DMS153 (cell line): ENCODE data around the gene FPGS.
"Not testable (repeated sequence)": the region's sequence is repeated elsewhere in the genome, so short reads cannot be mapped to it uniquely, and the experiment has no call there.

Experiments
- DNase-seq: peaks from one replicate; lab custom pipeline; 2025; lab: John Stamatoyannopoulos, UW

The FPGS gene

DNA sequence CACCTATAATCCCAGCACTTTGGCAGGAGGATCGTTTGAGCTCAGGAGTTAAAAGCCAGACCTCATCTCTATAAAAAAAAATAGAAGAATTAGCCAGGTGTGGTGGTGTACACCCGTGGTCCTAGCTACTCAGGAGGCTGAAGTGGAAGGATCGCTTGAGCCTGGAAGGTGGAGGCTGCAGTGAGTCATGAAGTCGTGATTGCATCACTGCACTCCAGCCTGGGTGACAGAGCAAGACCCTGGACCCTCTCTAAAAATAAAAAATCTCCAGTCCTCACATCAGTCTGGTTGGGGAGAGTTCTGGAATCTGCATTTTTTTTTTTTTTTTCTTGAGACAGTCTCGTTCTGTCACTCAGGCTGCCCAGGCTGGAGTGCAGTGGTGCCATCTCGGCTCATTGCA, 9.3 kb downstream of the FPGS start:
- DNase-seq = no peak

DNA sequence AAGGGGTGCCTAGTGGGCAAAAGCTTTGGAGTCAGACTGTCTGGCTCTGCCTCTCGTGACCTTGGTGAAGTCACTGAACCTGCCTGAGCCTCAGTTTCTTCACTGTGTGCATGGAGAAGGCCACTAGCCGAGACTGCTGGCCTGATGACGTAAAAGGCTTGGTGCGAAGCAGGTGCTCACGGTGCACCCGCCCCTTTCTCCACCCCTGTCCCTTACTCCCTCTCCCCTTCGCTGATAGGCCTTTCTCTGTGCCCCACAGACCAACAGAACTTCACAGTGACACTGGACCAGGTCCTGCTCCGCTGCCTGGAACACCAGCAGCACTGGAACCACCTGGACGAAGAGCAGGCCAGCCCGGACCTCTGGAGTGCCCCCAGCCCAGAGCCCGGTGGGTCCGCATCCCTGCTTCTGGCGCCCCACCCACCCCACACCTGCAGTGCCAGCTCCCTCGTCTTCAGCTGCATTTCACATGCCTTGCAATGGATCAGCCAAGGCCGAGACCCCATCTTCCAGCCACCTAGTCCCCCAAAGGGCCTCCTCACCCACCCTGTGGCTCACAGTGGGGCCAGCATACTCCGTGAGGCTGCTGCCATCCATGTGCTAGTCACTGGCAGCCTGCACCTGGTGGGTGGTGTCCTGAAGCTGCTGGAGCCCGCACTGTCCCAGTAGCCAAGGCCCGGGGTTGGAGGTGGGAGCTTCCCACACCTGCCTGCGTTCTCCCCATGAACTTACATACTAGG, 10.4 kb downstream of the FPGS start:
- DNase-seq = no peak

DNA sequence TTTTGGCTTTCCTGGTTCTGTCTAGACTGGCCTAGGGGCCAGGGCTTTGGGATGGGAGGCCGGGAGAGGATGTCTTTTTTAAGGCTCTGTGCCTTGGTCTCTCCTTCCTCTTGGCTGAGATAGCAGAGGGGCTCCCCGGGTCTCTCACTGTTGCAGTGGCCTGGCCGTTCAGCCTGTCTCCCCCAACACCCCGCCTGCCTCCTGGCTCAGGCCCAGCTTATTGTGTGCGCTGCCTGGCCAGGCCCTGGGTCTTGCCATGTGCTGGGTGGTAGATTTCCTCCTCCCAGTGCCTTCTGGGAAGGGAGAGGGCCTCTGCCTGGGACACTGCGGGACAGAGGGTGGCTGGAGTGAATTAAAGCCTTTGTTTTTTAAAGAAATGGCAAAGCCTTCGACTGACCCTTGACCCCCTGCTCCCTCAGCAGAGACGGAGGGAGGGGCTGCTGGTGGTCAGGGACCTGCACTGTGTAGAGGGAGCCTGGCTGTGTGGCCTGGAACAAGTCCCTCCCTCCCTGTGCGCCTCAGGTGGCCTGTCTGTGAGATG, 11.1 kb downstream of the FPGS start:
- DNase-seq = no peak

DNA sequence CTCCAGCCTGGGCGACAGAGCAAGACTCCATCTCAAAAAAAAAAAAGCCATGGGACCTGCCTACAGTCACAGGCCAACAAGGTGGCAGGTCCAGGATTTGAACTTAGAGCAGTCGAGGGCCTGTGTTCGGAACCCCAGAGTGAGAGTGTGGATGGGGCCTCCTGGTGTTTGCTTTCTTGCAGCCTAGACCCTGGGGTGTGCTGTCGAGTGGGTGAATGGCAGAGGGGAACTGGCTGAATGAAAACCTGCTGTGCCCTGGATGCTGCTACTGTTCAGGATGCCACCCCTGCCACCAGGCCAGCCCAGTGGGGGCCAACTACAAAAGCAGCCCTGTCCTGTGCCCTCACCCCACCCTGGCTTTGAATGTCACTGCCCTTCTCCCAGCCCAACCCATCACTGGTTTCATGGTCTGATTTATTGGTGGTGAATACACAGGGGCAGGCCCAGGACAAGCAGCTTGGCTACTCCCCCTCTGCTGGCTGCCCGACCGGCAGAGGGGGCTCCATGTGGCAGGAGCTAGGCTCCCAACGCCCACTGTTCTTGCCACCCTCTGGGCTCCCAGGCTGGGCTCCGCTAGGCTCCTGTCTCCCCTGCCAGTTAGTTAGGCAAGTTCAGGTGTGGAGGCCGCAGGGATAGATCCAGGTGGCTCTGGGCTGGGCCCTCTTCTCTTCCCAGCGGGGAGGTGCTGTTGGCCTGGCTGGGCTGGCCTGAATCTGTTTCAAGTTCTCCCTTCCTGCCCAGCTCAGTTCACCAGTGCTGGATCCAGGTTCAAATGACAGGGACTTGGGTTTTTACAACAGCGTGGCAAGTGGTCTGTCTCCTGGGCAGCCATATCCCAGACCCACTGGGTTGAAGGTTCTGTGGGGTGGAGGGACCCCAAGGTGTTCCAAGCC, 12.2 kb downstream of the FPGS start:
- no peak for DNase-seq

DNA sequence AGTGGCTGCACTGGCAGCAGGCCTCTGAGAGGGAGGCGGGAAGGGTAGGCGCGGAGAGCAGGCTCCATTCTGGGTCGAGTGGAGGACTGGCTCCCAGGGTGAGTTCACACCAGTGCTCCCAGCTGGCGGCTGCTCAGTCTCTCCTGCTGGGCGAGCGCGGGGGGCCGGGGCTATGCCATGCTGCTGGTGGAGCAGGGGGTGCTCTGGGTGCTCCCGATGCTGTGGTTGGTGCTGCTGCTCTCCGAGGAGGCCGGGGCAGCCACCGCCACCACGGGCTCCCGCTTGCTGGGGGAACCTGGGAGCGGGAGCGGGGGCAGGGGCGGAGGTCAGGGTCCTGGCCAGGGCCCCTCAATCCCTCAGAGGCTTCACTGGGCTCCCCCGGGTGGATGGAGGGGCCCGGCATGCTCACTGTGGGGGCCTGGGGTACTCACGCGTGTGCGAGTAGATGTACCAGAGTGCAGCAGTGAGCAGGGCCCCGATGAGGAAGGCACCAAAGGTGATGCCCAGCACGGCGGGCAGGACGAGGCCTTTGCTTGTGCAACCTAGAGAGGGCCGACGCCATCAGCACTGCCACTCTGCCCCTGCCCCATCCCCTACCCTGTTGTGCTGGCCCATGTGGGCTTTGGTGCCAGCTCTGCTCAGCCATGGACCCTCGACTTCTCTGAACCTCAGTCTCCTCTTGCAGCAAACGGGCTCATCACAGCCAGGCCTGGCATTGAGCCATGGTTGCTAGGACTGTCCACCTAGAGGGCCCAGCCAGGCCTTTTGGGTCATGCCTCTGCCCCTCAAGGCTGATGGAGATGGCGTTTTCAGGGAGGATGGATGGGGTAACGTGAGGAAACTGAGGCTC, 13.1 kb downstream of the FPGS start:
- no peak for DNase-seq

DNA sequence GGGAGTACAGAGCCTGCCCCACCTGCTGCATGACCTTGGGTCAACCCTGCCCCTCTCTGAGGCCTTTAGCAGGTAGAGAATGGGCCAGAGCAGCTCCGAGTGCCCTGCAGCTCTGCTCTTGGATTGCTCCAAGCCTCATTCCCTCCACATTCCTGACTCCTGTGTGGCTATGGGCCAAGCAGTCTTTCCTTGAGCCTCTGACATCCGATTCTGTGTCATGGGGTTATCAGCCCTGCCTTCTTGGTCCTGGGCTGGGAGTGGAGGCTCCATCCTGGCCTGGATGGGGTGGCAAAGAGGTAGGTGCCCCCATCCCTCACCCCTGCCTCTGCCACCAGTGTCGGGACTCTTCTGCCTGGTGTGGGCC, 13.7 kb downstream of the FPGS start:
- no peak for DNase-seq

DNA sequence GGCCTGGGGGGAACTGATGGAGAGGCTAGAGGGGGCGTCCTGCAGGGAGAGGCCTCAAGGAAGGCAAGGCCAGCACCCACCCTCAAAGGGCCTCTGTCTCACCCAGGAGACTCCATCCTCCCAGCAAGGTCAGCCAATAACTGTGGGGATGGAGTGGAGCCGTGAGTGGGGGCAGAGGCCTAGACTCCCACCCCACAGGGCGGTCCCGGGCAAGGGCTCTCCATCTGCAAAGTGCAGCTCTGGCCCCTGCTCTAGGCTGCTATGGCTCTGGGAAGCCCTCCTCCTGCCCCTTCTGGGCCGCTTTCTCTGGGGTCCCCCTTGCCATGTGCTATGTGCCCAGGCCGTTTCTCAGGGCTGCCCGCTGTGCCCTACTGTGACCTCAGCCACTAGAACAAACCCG, 14.0 kb downstream of the FPGS start:
- no peak for DNase-seq

DNA sequence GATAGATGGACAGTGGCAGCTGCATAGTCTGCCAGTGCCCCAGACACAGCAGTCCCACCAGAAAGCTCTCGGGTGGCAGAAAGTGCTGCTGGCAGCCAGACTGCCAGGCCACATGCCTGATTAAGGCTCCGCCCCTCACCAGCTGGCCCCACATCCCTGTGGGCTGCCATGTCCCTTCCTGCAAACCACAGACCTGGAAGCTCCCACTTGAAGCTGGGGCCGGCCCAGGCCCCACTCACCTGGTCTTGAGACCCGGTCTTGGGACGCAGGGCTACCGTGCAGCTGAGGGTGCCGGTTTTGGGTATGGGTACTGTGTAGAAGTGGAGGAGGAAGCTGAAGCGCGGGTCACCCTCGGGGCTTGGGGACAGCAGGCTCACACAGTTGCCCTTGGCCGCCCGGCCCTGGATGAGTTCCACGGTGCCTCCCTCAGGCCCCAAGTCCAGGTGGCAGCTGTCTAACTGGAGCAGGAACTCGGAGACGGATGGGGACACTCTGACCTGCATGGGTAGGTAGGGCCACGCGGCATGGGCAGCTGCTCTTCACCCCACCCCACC, 15.3 kb downstream of the FPGS start:
- no peak for DNase-seq

DNA sequence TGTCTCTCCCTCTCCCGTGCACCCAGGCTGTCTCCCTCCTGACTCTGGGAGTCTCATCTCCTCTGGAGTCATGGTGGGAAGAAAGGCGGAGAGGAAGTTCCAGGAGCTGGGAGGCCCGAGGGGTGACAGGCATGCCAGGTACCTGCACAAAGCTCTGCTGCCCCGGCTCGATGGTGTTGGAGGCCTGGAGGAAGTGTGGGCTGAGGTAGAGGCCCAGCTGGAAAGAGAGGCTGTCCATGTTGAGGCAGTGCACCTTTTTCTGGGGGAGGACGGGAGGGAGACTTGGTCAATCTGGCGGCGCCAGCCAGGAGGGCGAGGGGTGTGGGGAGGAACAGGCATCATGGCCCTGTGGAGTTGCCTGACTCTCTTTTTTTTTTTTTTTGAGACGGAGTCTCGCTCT, 15.9 kb downstream of the FPGS start:
- DNase-seq = no peak

DNA sequence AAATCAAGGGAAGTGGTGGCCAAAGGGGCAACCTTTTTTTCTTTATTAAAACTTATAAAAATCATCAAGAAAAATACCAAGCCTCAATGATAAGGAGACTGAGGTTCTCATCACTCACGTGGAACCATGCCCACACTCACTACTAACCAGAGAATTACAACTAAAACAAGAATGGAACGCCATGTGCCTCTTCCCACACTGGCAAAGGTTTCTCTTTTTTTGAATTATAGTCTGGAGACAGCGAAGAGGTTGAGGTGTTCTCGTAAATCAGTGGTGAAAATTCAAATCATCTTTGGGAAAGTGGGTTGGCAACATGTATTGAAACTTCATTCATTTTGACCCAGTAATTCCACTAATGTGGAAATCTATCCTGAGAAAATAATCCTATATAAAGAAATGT, 19.4 kb downstream of the FPGS start:
- DNase-seq = no peak

DNA sequence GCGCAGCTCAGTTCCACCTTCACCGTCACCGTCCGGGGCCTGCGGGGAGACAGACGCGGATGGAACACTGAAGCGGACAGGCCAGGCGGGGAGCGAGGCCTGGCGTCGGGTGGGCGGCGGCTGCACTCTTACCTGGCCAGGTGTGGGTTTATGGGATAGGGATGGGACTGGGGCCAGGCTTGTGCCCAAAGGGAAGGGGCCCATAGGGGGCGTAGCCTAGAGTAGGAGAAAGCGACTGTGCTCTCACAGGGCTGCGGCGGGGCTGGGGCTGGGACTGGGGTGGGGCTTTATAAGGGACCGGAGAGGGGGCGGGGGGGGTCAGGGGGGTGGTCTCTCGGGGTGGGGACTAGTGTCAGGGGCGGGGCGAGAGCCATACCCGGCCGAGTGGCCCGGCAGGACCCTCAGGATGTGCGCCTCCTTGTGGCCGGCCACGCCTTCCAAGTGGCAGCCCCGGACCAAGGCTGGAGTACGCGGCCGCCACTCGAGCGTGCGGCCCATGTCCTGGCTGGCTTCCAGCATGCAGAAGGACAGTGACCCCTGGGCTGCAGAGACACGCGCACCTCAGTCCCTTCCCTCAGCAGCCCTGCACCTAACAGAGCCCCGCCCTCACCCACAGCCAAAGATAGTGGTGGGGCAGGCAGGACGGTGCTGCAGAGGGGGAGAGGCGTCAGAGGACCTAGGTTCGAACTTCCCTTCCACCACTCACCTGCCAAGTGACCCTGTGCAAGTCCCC, 22.8 kb downstream of the FPGS start:
- DNase-seq = no peak

DNA sequence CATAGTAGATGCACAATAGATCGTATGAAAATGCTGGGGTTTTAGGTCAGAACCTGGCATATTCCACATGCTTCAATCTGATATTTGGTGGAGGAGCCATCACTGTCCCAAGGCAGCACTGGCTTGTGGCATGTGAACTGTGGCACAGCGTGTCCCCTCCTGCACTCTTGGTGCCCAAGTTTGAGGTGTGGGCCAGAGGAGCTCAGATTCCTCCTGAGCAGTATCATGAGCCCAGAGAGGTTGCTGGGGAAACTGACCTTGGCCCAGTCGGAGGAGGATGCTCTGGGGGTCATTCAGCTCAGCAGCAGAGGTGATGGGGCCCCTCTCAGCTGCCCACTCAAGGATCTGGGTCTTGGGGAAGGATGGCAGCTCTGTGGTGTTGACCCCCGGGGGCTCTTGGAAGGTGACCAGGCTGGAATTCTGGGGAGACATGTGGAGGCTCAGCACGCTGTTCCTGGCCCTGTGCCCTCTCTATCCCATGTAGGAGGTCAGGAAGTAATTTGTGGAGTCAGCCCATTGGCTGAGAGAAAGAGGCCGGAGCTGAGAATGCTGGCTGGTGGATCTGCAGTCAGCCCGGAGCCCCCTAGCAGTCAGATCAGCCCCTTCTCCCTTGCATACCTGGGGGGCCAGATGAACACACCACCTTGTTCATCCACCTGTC, 23.7 kb downstream of the FPGS start:
- no peak for DNase-seq

DNA sequence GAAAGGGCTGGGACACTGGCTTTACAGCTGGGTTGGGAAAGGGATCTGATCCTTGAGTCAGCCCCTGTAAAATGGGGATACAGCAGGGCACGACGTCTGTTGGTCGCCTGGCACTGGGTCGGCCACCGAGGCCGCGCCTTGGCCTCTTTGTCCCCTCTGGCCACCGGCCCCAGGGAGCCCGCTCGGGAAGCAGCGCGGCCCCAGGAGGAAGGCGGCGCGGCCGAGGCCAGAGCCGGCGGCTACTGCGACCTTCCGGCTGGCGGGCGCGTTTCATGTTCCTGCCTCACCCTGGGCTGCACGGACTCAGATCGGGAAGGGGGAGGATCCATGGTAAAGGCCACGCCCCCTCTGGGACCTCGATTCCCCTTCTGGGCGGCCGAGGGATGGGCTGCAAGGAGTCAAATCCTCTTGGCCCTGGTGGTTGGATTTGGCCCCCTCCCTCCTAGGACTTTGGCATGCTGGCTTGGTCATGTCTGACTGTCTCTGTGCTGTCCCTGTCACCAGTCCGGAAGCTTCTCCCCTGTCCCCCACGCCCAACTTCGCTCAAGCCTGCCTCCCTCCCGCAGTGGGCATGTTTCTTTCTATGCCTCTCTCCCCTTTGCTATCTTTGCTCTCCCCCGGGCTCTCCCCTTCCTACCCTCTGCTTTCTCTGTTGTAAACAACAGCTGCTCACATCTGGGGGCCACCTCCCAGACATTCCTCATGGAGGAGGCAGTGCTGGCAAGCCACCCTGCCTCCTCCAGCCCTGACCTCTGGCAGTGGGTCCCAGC, 25.8 kb downstream of the FPGS start:
- peak; percentile 48 for DNase-seq

DNA sequence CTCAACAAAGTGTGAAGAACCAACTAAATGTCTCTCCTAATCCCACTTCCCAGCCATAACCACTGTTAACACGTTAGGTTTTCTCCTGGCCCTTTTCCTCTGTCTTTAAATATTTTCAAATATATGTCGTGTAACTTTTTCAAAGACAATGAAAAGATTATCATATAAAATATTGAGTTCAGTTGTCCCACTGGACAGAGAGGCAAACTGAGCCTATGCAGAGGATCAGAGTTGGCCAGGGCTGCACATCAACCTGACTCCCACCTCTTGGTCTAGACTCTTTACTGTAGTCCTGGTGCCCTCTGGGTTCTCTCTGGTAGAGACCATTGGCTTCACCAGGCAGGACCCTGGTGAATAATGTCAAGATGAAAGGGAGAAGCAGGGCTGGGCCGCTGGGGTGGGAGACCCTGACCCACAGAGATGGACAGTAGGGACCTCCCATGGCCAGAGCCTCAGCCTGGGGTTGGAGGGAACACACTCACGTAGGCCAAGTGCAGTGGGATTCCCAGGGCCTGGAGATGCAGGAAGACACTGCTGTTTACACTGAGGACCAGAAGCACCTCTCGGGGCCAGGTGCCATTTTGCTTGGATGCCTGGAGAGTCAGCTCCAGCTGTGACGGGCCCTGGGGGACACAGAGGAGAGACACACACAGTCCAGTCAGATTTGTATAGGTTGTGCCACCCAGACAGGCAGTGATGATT, 26.7 kb downstream of the FPGS start:
- no peak for DNase-seq

DNA sequence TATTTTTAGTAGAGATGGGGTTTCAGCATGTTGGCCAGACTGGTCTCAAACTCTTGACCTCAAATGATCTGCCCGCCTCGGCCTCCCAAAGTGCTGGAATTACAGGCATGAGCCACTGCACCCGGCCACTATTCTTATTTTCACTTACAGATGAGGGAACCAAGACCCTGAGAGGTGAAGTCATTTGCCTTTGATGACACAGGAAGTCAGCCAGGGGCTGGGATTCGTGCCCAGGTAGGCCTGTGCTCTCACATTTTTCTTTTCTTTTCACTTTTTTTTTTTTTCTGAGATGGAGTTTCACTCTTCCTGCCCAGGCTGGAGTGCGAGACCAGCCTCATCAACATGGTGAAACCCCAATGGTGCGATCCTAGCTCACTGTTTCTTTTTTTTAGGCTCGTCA, 29.6 kb downstream of the FPGS start:
- DNase-seq = no peak

DNA sequence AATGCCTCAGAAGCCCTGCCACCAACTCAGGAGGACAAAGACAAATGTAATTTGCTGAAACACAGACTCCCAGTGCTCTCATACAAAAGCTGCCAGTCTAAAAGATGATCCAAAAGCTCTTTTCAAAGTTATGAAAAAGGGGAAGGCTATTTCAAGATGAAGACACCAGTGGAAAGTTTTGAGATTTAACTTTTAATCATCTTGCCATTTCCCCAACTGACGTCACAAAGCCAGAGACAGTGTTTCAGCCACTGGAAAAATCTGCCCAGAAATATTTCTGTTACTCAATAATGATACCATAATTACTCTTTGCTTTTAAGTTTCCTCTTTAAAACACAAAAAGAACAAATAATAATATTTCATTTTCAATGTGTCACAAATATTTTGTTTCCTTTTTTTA, 30.9 kb downstream of the FPGS start:
- DNase-seq = no peak

DNA sequence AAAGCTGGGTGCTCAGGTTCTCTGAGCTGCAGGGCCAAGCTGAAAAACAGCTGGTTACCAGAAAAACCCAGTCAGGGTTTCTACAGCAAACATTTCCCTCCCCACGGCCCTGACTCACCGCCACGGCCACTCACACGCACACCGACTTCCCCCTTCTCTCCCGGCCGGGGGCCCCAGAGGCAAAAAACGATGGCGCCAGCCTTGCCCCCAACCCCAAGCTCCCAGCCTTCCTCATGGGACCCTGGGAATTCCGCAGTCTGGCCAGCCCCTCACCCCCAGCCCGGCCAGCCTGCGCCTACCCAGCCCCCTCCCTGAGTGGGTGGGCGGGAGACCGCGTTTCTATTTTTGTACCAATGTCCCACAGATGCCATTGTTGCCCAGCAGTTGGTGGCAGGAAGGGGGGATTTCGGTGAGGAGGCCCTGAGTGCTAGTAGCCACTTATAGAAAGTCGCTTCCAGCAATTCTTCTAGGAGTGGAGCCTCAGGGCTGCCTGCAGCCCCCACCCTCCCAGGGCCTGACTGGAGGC, 33.4 kb downstream of the FPGS start:
- DNase-seq = no peak

DNA sequence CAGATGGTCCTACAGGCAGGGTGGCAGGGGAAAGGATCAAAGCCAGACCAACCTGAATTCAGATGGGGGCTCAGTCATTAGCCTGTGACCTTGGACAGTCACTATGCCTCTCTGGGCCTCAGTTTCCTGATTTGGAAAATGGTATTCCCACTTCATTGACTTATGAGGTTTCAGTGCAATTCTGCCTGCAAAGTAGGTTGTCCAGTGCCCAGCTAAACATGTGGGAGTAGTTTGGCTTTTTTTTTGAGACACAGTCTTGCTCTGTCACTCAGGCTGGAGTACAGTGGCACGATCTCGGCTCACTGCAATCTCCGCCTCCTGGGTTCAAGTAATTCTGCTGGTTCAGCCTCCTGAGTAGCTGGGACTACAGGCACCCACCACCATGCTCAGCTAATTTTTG, 33.9 kb downstream of the FPGS start:
- not testable (repeated sequence) for DNase-seq

DNA sequence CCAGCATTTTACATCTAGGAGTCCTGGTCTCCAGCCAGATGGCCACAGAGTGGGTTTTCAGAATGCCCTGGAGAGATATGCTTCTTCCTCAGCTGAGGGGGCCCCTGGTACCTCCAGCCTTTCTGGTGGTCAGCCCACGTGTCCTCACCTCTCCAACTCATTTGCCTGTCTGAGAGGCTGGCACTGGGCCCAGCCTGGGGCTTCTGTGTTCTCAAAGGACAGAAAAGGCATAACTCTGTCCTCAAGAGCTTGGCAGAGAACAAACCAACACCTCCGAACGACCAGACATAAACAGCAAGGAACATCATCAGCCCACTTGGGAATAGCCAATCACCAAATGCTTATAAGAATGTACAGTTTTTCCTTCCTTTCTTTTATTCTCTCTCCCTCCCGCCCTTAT, 34.7 kb downstream of the FPGS start:
- DNase-seq = no peak
